CMK (cell line): Measurements from ENCODE around the gene KIF2C.
"Not testable (repeated sequence)": the region's sequence is repeated elsewhere in the genome, so short reads cannot be mapped to it uniquely, and the experiment has no call there.

Experiments used
- DNase-seq: peaks from one replicate; pipeline ENCODE4 v3.0.0-alpha.2; 2010; ENCODE audit warnings: low read depth

Gene KIF2C

DNA sequence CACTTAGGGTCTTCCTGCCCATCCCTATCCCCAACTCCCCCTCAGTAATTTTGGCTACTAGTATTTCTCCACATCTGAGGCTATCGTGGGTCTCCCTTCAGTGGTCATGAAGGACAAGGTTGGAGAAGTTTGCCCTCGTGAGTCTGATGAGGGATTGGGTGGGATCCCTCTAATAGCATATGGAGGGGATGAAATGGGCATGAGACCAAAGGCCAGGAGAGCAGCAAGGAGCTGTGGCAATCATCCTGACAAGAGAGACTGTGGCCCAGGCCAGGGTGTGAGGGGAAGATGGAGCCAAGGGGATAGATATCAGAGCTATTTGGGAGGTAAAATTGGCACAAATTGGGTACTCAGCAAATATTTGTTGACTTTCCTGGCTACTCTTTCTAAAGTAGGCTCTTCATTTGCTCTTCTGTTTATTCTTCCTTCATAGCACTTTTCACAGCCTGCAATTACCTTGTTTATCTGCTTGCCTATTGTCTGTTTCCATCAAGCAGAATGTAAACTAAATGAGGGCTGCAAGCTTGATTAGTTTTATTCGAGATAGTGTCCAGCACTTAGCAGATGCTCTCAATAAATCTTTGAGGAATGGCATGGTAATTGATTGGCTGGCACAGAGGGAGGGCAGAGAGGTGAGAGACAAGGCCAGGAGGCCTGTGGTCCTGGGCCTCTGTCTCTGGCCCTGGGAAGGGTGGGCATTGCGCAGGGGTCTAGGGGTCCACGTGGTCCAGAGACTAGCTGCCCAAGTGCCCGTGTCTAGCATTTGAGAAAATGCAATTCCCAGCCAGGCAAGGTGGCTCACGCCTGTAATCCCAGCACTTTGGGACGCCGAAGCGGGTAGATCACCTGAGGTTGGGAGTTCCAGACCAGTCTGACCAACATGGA lies 59.1 kb downstream of the KIF2C start:
- no peak for DNase-seq

DNA sequence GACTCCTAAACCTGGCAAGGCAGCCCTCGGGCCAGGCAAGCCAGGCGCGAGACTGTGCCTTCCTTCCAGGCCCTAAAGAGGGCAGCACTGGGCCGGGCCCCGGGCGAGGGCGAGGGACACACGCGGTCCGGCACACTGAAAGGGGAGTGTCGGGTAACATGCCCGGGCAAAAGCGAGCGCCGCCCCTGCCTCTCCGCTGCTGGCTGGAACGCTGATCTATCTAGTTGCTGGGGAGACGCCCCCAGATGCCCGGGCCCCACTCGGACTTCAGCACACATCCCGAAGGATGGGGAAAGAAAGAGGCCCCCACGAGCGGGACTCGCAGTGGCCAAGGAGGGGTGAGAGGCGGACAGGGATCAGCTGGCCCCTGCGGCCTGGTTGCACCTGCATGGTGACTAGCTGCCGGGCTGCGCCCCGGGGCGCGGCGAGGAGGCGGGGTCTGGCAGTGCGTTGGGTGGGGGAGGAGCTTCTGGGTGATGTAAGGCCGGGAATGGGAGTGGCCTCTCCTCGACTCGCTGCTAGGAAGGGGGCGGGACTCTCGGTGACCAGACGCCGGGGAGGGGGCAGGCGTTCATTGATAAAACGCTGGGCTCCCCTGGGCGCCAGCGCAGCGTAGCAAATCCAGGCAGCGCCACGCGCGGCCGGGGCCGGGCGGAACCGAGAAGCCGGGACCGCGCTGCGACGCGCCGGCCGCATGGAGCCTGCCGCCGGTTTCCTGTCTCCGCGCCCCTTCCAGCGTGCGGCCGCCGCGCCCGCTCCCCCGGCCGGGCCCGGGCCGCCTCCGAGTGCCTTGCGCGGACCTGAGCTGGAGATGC lies 60.3 kb downstream of the KIF2C start, which contains the start of gene PLK3:
PLK3 (plus strand) TSS at position 608 of the 815 bp plus-strand sequence; CDS start at position 695, 87 bp downstream.
- DNase-seq: peak; percentile 97

DNA sequence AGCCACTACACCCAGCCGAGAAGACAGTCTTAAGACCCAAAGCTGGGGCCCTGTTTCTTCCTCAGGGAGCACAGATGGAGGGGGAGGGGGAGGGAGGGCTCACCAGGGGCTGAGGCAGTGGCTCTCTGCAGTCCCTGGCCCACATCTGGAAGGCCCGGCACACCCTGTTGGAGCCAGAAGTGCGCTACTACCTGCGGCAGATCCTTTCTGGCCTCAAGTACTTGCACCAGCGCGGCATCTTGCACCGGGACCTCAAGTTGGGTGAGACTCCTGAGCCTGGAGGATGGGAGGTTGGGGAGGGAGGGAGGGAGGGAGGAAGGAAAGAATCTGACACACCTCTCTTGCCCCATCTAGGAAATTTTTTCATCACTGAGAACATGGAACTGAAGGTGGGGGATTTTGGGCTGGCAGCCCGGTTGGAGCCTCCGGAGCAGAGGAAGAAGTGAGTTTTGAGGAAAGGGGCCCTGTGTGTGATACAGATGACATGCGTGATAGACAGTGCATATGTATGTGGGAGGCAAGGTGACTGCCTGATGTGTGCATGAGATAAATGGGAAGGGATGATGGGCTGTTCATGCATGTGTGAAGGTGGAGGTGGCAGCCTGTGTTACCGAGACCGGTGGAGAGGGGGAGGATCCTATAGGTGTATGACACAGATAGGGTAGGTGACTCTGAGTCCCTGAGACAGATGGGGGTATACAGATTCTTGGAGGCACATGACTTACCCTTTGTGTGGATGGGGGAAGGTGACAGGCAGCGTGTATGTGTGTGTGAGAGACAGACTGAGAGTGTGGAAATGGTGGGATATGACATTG lies 62.1 kb downstream of the KIF2C start:
- DNase-seq: no peak

DNA sequence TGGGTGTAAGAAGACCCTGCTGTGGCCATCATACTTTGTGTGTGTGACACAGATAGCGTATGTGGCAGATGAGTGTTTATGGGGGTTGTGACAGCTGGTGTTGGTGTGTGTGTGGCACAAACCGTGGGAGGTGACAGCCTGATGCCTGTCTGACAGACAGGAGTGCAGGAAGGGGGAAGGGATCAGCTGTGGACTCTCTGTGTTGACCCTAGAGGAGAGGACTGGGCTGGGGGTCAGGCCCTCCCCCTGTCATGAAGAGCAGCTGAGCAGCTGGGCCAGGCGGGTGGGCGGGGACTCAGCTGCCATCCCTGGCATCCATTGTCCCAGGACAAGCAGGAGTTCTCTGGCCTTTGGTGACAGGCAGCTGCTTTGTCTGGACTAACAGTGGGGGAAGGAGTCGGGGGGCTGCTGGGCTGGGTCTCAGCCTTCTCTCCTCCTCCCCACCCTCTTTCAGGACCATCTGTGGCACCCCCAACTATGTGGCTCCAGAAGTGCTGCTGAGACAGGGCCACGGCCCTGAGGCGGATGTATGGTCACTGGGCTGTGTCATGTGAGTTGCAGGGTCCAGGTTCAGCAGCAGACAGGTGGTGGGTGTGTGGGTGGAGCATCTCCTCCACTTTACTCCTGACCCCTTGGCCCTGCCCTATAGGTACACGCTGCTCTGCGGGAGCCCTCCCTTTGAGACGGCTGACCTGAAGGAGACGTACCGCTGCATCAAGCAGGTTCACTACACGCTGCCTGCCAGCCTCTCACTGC lies 62.8 kb downstream of the KIF2C start:
- DNase-seq: peak; percentile 69

DNA sequence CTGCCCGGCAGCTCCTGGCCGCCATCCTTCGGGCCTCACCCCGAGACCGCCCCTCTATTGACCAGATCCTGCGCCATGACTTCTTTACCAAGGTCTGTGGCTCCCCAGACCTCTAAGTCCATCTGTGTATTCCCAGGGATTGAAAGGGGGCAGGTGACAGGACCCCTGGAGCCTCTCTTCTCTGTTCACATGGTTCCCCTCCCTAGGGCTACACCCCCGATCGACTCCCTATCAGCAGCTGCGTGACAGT lies 63.4 kb downstream of the KIF2C start:
- no peak for DNase-seq

DNA sequence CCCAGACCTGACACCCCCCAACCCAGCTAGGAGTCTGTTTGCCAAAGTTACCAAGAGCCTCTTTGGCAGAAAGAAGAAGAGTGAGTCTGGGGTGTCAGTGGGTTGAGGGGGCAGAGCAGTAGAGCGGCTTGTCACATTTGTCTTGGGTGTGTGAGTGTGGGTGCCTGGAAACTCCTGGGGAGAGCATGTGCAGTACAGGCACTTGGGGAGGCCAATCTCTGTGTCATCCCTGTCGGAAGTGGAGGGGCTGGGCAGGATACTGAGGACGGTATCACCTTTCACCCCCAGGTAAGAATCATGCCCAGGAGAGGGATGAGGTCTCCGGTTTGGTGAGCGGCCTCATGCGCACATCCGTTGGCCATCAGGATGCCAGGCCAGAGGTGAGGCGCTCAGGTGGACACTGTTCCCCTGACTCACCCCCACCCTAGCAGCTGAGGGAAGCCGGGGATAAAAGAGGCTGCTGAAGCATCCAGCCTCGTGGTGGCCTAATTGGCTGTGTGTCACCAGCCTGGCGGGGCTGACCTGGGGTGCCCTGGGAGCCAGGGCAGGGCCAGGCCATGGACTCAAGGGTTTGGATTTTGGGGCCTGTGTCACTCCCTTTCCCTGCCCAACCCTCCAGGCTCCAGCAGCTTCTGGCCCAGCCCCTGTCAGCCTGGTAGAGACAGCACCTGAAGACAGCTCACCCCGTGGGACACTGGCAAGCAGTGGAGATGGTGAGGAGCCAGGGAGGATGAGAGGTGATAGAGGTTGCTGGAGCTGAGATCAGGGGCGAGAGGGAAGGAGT lies 63.9 kb downstream of the KIF2C start:
- DNase-seq: no peak

- DNase-seq: no peak
Observed at GRCh38 chr1:44805311-44806024, 65.8 kb downstream of the KIF2C start.

- DNase-seq: no peak
Observed at GRCh38 chr1:44806025-44806703, 66.5 kb downstream of the KIF2C start.

- no peak for DNase-seq
Observed at GRCh38 chr1:44806704-44807363, 67.2 kb downstream of the KIF2C start, which contains the start of gene DYNLT4. TSS of gene DYNLT4 (minus strand) at chr1:44807351. CDS start at chr1:44806668, 683 bp downstream.

DNA sequence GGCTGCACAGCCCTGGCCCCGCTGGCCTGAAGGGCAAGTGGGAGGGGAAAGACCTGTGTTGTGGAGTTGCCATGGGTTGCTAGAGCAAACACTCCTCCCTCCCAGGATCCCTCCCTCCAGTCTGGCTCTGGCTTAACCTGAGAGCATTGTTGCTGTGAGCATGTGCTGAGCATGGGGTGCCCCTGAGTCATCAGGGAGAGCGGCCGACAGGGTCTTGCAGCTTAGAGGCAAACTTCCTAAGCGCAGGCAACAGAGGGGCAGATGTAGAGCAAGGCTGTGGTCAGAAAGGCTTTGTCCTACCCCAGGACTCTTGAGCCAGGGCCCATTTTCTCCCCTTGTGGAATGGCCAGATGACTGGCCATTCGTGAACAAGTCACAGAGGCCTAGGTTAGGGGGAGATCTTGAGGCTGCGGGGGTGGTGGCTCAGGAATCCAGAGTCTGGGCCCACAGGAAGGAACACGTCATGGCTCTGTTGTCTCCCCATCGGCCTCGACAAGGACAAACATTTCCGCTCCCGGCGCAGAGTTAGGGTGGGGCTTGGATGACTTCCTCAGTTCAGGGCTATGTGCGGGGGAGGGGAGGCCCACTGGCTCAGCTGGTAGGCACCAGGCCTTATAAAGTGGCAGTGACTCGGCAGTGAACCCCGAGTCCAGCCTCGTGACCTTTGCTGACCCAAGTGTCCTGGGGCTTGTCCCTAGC lies 67.9 kb downstream of the KIF2C start:
- peak; percentile 99 for DNase-seq

DNA sequence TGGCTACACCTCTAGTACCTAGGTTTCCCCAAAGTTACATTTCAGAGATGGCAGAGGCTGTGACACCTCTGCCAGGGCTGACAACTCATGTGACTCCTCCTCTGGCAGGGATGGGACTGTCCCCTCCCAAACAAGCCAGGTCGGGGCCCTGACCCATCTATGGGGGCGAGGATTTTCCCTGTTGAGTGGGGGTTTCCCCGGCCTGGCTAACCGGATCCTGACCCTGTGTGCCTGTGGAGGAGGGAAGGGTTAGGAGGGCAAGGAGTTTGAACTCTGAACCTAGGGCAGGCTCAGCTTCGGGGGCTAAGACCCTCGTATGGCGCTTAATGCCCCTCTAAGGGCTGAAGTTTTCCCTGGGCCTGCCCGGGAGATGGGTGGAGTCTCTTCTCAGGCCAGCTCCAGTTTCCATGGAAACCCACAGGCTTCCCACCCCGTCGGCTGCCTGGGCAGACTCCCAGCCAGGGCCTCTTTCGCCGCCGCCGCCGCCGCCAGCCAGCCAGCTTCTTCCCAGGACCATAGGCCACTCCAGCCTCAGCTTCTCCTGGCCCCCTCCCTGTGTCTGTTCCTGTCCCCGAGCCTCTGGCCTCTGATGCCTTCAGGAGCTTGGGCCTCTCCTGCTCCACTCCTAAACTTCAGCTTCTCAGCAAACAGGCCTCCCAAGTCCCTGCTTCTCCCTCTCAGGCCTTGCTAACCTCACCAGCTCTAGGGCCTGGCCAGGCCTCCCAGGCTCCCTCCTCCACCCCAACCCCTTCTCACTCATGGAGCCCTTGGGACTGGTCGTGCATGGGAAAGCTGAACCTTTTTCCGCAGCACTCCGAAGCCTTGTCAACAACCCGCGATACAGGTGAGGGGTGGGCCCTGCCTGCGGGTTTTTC lies 68.7 kb downstream of the KIF2C start, which contains the start of gene BTBD19:
BTBD19 (plus strand) TSS at position 461 of the 875 bp plus-strand sequence; CDS start at position 759, 298 bp downstream.
- DNase-seq: no peak

GRCh38 chr1:44808938-44809917 lies 69.6 kb downstream of the KIF2C start:
- DNase-seq: peak; percentile 80

GRCh38 chr1:44810101-44810761 lies 70.6 kb downstream of the KIF2C start:
- DNase-seq: no peak

GRCh38 chr1:44810762-44811105 lies 71.1 kb downstream of the KIF2C start:
- not testable (repeated sequence) for DNase-seq

- DNase-seq: no peak
Observed at GRCh38 chr1:44811234-44811633, 71.6 kb downstream of the KIF2C start.
